C4-2B (cell line): ENCODE measurements around the gene TRIM3.

Experiments used
- ZFX ChIP-seq: fragments of 450-650 bp; IDR thresholded peaks from 2 replicates; pipeline ENCODE4 v1.6.1; 2017
- TF ChIP-seq, protein P1 (sequence below): fragments of 450-650 bp; conservative IDR thresholded peaks from 2 replicates; pipeline ENCODE4 v1.5.1; 2017; ENCODE audit warnings: mild to moderate bottlenecking

DNA sequence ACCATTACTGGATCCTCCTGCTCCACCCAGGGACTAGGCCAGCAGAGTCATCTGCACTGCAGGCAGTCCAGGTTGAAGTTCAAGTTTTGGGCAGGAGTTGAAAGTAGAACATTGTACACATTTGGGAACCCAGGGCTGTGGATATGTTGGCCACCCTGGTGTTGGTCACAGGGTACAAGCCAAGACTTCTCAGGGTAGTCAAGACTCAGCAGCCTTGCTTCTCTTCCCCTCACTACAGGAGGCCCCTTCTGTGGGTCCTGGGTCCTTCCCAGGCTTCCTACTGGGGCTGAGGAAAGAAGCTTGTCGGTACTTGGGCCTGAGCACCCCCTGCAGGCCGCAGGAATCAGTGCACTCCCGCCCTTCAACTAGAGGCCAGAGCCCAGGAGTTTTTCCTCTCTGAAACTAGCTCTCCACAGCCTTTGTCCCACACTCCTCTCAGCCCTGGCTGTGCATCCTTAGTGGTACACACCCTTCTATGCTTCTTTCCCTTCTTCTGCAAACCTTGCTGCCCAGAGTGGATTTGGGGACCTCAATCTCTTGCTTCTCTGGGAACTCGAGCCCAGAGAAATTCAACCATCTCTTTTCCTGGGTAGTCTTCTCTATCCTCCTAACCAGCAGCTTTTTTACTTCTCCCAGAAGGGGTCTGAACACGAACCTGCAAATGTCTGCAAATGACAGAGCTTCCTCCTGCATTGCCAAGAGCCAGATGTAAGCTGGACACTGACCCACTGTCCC is 30.3 kb downstream of the TRIM3 start:
- TF ChIP-seq, protein P1, sequence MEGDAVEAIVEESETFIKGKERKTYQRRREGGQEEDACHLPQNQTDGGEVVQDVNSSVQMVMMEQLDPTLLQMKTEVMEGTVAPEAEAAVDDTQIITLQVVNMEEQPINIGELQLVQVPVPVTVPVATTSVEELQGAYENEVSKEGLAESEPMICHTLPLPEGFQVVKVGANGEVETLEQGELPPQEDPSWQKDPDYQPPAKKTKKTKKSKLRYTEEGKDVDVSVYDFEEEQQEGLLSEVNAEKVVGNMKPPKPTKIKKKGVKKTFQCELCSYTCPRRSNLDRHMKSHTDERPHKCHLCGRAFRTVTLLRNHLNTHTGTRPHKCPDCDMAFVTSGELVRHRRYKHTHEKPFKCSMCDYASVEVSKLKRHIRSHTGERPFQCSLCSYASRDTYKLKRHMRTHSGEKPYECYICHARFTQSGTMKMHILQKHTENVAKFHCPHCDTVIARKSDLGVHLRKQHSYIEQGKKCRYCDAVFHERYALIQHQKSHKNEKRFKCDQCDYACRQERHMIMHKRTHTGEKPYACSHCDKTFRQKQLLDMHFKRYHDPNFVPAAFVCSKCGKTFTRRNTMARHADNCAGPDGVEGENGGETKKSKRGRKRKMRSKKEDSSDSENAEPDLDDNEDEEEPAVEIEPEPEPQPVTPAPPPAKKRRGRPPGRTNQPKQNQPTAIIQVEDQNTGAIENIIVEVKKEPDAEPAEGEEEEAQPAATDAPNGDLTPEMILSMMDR, result peak; percentile 87
- TF ChIP-seq ZFX, result no peak
